Measurements from ENCODE around the gene FARS2. TPM values are rescaled to one million over a fixed set of nuclear protein-coding genes. Genes with fewer than 3 reads are reported as not detected.

FARS2 gene
- polyA plus RNA-seq, 1 of the 3 experiments (the other 2 are of a cell fraction): 12.5 TPM

DNA sequence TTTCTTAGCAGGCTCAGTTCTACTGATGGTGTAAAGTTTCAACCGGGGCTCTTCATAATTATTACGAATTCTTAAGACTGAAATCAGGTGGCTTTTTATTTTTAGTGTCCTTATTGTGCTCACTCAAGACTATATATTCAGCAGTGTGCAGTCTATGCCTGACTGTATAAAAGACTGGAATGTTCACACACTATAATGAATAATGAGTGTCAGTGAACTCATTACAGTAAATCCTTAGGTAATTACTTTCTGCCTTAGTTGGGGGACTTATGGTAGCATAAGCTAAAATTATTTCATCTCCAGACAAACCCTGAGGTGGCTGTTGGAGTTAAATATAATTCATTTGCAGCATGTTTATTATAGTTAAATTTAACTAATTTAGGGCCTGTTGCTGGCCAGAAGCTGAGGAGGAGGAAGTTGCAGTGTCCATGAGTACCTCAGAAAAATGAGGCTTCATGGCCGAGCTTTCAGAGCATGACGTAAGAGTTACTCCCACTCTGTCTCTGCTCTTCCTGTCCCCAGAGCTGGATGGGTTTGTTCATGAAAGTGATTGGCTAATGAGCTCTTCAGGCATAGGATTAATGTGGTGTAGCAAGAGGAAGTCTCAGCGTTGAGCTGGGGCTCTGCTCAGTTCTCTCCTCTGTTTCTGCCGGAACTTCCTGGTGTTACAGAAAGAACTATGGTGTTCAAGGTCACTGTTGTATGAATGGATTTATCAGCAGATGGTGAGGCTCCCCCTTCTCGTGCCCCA is 409.7 kb downstream of the FARS2 start:
- Histone ChIP-seq H3F3A (replicated peaks; ENCODE audit: insufficient read depth) (peaks cover 10% of the 10 kb centered on the region), H3K9me2 (no peaks in the 10 kb centered on the region), H3K27me3 (ENCODE audit: insufficient read depth) (no peaks in the 10 kb centered on the region), H3K36me3 (replicated peaks in 1 of 2; ENCODE audit: control insufficient read depth in 1 of 2, insufficient read depth in 2 of 2, low read length in 1 of 2) (no peaks in the 10 kb centered on the region), H3K79me2 (ENCODE audit: insufficient read depth) (no peaks in the 10 kb centered on the region), H3K9ac (no peak overlapping the region), H3K4me3 (ENCODE audit: low read depth in 2 of 2, low read length in 1 of 2) (no peak overlapping the region), H2AFZ (ENCODE audit: low read depth) (peak overlapping the region; percentile 19; the same call in 1 of the 2 replicates), H3K27ac (ENCODE audit: low read depth in 2 of 2, low read length in 1 of 2) (peak overlapping the region; percentile 60 to 69; a peak in 3 of 4 replicates), H4K20me1 (ENCODE audit: insufficient read depth) (no peaks in the 10 kb centered on the region), H3K4me1 (ENCODE audit: control insufficient read depth in 1 of 2, insufficient read depth in 2 of 2, low read depth in 1 of 2, low read length in 1 of 2) (peaks cover 13 to 48% of the 10 kb centered on the region in 2 experiments), H3K4me2 (no peak overlapping the region; the same call in 1 of the 2 replicates), H3K9me3 (no peaks in the 10 kb centered on the region)
- 93% methylated on average over 7 of the region's 7 CpGs for WGBS (ENCODE audit: low lambda C conversion rate)
- ChIA-PET CTCF (interaction anchor here (1.5 kb wide), 1 partner anchor 201 kb away, joined by 4 read pairs; no protein-coding TSS in a partner anchor), POLR2A (no interaction called here)
- TF ChIP-seq, protein P1, sequence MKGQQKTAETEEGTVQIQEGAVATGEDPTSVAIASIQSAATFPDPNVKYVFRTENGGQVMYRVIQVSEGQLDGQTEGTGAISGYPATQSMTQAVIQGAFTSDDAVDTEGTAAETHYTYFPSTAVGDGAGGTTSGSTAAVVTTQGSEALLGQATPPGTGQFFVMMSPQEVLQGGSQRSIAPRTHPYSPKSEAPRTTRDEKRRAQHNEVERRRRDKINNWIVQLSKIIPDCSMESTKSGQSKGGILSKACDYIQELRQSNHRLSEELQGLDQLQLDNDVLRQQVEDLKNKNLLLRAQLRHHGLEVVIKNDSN (IDR thresholded peaks at IDR 0.05; ENCODE audit: borderline replicate concordance, low read depth): no peak
- TF ChIP-seq, protein P2, sequence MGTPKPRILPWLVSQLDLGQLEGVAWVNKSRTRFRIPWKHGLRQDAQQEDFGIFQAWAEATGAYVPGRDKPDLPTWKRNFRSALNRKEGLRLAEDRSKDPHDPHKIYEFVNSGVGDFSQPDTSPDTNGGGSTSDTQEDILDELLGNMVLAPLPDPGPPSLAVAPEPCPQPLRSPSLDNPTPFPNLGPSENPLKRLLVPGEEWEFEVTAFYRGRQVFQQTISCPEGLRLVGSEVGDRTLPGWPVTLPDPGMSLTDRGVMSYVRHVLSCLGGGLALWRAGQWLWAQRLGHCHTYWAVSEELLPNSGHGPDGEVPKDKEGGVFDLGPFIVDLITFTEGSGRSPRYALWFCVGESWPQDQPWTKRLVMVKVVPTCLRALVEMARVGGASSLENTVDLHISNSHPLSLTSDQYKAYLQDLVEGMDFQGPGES (IDR thresholded peaks at IDR 0.05; ENCODE audit: low read depth, low read length): no peak
- TF ChIP-seq, protein P3, sequence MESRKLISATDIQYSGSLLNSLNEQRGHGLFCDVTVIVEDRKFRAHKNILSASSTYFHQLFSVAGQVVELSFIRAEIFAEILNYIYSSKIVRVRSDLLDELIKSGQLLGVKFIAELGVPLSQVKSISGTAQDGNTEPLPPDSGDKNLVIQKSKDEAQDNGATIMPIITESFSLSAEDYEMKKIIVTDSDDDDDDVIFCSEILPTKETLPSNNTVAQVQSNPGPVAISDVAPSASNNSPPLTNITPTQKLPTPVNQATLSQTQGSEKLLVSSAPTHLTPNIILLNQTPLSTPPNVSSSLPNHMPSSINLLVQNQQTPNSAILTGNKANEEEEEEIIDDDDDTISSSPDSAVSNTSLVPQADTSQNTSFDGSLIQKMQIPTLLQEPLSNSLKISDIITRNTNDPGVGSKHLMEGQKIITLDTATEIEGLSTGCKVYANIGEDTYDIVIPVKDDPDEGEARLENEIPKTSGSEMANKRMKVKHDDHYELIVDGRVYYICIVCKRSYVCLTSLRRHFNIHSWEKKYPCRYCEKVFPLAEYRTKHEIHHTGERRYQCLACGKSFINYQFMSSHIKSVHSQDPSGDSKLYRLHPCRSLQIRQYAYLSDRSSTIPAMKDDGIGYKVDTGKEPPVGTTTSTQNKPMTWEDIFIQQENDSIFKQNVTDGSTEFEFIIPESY (IDR thresholded peaks at IDR 0.05; ENCODE audit: borderline replicate concordance, low read depth): no peak
- no peak for TF ChIP-seq SMC3 (IDR thresholded peaks at IDR 0.05; ENCODE audit: low read depth, low read length)
- no peak for TF ChIP-seq EZH2phosphoT487 (IDR thresholded peaks at IDR 0.05; ENCODE audit: borderline replicate concordance, low read depth)
- TF ChIP-seq, protein P4, sequence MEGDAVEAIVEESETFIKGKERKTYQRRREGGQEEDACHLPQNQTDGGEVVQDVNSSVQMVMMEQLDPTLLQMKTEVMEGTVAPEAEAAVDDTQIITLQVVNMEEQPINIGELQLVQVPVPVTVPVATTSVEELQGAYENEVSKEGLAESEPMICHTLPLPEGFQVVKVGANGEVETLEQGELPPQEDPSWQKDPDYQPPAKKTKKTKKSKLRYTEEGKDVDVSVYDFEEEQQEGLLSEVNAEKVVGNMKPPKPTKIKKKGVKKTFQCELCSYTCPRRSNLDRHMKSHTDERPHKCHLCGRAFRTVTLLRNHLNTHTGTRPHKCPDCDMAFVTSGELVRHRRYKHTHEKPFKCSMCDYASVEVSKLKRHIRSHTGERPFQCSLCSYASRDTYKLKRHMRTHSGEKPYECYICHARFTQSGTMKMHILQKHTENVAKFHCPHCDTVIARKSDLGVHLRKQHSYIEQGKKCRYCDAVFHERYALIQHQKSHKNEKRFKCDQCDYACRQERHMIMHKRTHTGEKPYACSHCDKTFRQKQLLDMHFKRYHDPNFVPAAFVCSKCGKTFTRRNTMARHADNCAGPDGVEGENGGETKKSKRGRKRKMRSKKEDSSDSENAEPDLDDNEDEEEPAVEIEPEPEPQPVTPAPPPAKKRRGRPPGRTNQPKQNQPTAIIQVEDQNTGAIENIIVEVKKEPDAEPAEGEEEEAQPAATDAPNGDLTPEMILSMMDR (IDR thresholded peaks at IDR 0.05): no peak
- no peak for TF ChIP-seq TAF1 (IDR thresholded peaks at IDR 0.05; ENCODE audit: borderline replicate concordance, low read depth, low read length)
- DNase-seq: no peak
